RWPE2 (cell line): ENCODE data around the gene CCR8.

Experiments
- ATAC-seq: fragments of 200-7000 bp; cut with Tn5 transposase; 3 replicates; pipeline ENCODE4 v1.9.1; 2021; ENCODE audit warnings: low read depth
- DNase-seq: peaks from one replicate; pipeline ENCODE4 v3.0.0-alpha.2; 2020; ENCODE audit warnings: low spot score
- H3K27ac ChIP-seq: fragments of 450-650 bp; 2 replicates; pipeline ENCODE4 v1.5.1; 2017; ENCODE audit warnings: mild to moderate bottlenecking; ENCODE audit not compliant: poor library complexity, severe bottlenecking
- H3K27me3 ChIP-seq: fragments of 250-450 bp; sonication (Bioruptor Pico); 2 replicates; pipeline ENCODE4 v1.5.1; 2021; ENCODE audit warnings: mild to moderate bottlenecking, moderate library complexity; ENCODE audit not compliant: insufficient read depth, poor library complexity, severe bottlenecking
- H3K36me3 ChIP-seq: fragments of 250-450 bp; sonication (Bioruptor Pico); 2 replicates; pipeline ENCODE4 v1.5.1; 2020; ENCODE audit warnings: low read depth, mild to moderate bottlenecking, moderate library complexity
- H3K4me1 ChIP-seq: fragments of 250-450 bp; sonication (Bioruptor Pico); 2 replicates; pipeline ENCODE4 v1.5.1; 2021; ENCODE audit warnings: mild to moderate bottlenecking, moderate library complexity; ENCODE audit not compliant: insufficient read depth, poor library complexity, severe bottlenecking
- H3K4me3 ChIP-seq: fragments of 250-450 bp; sonication (Bioruptor Pico); 2 replicates; pipeline ENCODE4 v1.5.1; 2021; ENCODE audit warnings: mild to moderate bottlenecking, moderate library complexity; ENCODE audit not compliant: severe bottlenecking
- H3K9me3 ChIP-seq: fragments of 250-450 bp; sonication (Bioruptor Pico); 2 replicates; pipeline ENCODE4 v1.5.1; 2021; ENCODE audit warnings: mild to moderate bottlenecking, moderate library complexity; ENCODE audit not compliant: severe bottlenecking
- TF ChIP-seq, protein P1 (sequence below): fragments of 450-650 bp; IDR thresholded peaks from one replicate; pipeline ENCODE4 v1.5.1; 2017; ENCODE audit warnings: mild to moderate bottlenecking, moderate library complexity; ENCODE audit not compliant: poor library complexity, severe bottlenecking

Gene CCR8

DNA sequence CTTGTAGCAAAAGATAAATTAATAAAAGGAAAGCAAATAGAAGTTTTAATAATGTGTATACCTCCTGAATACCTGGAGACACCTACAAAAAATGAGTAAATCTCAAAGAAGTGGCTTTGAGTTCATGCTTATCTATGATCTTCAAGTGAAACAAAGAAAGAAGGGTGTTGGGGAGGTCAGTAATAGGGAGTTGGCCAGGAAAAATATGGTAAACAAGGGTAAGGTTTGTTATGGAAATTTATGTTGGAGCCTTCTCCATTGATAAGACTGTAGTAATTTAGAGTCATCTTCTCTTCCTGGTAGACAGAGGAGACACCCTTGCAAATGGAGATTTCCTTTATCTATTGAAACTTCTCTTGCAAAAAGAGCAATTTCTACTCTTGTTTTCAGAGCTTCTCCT, 6.6 kb upstream of the CCR8 start:
- ATAC-seq (no peak), DNase-seq (no peak)
- TF ChIP-seq, protein P1, sequence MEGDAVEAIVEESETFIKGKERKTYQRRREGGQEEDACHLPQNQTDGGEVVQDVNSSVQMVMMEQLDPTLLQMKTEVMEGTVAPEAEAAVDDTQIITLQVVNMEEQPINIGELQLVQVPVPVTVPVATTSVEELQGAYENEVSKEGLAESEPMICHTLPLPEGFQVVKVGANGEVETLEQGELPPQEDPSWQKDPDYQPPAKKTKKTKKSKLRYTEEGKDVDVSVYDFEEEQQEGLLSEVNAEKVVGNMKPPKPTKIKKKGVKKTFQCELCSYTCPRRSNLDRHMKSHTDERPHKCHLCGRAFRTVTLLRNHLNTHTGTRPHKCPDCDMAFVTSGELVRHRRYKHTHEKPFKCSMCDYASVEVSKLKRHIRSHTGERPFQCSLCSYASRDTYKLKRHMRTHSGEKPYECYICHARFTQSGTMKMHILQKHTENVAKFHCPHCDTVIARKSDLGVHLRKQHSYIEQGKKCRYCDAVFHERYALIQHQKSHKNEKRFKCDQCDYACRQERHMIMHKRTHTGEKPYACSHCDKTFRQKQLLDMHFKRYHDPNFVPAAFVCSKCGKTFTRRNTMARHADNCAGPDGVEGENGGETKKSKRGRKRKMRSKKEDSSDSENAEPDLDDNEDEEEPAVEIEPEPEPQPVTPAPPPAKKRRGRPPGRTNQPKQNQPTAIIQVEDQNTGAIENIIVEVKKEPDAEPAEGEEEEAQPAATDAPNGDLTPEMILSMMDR = no peak
- Histone ChIP-seq H3K36me3 (no peaks in the 10 kb centered on the region), H3K4me3 (no peak overlapping the region), H3K9me3 (no peaks in the 10 kb centered on the region), H3K27ac (no peak overlapping the region), H3K27me3 (no peaks in the 10 kb centered on the region), H3K4me1 (no peaks in the 10 kb centered on the region)

DNA sequence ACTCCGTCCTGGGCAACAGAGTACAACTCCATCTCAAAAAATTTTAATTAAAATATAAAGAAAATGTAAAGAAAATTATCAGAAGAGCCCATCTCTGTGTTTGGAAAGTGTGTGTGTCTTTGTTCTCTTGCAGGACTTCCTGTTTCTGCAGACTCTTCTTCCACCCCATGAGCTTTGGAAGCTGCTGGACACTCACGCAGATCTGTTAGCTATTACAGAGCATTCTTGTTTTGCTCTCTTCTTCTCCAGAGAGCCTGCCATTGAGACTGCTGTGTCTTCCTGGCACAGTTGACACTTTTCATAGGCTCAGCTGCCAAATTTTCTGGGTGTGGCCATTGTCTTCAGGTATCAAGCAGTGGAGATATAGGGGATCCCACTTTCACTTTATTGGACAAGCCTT, 6.0 kb upstream of the CCR8 start:
- TF ChIP-seq, protein P1 = no peak
- Histone ChIP-seq H3K4me1 (no peaks in the 10 kb centered on the region), H3K36me3 (no peaks in the 10 kb centered on the region), H3K27ac (no peak overlapping the region), H3K9me3 (no peaks in the 10 kb centered on the region), H3K27me3 (no peaks in the 10 kb centered on the region), H3K4me3 (no peak overlapping the region)
- no peak for DNase-seq
- ATAC-seq = no peak

DNA sequence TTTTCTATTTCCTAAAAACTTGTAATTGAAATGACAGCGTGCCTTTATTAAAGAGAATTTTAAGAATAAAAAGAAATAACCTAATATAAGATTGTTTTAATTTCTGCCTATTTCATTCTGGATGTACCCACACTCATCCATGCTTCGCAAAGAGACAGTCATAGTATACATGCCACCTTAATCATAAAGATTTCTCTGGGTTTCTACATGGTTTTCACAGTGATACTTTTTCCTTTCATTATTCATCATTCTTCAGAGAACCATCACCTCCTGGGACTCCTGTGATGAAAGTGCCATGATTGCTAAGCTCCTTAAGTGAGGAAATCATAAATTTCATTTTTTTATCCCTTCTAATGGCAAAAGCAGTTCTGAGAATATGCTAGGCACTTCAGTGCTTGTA, 4.3 kb upstream of the CCR8 start:
- H3K9me3 ChIP-seq = no peaks in the 10 kb centered on the region
- H3K36me3 ChIP-seq = no peaks in the 10 kb centered on the region
- ATAC-seq = no peak
- H3K27me3 ChIP-seq = no peaks in the 10 kb centered on the region
- no peaks in the 10 kb centered on the region for H3K4me1 ChIP-seq
- no peak for DNase-seq
- H3K27ac ChIP-seq = no peak overlapping the region
- H3K4me3 ChIP-seq = no peak overlapping the region
- TF ChIP-seq, protein P1 = no peak

DNA sequence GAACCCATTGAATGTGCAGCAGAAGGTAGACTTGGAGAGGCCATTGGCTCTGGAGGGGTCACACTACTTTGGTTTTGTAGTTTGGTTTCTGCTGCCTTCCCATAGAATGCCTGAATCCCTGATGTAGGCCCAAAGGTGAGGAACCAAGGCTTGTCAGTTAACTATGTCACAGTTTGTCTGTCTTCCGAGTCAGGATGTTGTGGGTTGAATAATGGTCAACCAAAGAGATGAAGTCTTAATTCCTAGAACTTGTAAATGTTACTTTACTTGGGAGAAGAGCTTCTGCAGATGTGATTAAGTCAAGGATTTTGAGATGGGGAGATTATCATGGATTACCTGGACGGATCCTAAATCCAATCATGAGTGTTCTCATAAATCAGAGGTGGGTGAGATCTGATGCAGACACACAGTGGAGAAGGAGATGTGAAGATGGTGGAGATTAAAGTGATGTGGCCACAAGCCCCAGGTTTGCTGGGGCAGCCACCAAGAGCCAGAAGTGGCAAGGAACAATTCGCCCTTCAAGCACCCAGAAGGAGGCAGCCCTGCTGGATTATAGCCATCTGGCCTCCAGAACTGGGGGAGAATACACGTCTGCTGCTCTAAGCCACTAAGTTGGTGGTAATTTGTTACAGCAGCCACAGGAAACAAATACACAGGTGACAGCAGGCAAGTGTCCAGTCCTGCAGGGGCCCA, 2.3 kb upstream of the CCR8 start:
- H3K27me3 ChIP-seq = no peaks in the 10 kb centered on the region
- no peaks in the 10 kb centered on the region for H3K4me1 ChIP-seq
- H3K36me3 ChIP-seq = no peaks in the 10 kb centered on the region
- no peak overlapping the region for H3K27ac ChIP-seq
- TF ChIP-seq, protein P1 = no peak
- H3K9me3 ChIP-seq = no peaks in the 10 kb centered on the region
- DNase-seq (no peak), ATAC-seq (no peak)
- no peak overlapping the region for H3K4me3 ChIP-seq

DNA sequence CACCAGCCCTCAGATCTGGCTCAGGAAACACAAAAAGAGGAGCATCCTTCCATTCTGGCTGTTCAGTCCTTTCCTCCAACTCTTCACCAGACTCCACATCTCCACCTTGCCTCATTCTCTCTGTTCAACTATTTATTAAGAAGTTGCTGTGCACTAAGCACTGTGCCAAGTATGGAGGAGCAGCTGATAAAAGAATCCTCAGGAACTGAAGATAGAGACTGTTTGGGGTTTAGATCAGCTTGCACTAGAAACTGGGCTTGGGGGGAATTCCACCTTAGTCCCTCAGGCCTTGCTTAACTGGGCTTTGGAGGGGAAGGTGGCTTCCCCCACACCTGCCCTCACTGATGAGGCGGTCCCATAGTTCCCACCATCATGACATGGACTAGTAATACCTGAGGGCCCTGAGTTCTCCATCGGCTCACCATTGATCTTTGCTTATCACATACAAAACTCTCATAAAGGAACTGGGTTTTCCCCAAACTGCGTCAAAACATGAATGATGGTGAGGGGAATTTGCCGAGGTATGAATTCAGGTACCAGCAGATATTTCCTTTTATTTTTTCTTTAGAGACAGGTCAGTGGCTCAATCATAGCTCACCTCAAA, 1.7 kb upstream of the CCR8 start:
- H3K27ac ChIP-seq = no peak overlapping the region
- TF ChIP-seq, protein P1 = no peak
- no peak overlapping the region for H3K4me3 ChIP-seq
- H3K9me3 ChIP-seq = no peaks in the 10 kb centered on the region
- no peak for ATAC-seq
- H3K27me3 ChIP-seq = no peaks in the 10 kb centered on the region
- no peaks in the 10 kb centered on the region for H3K4me1 ChIP-seq
- no peak for DNase-seq
- no peaks in the 10 kb centered on the region for H3K36me3 ChIP-seq
